SK-N-SH (cell line): ENCODE data around the gene MCF2L2. TPM values are rescaled to one million over a fixed set of nuclear protein-coding genes. Genes with fewer than 3 reads are reported as not detected.

Experiments
- CTCF ChIA-PET: fragments of 300-600, 350-600 bp; formaldehyde crosslinking; extraction: SDS; loops from one replicate; lab custom pipeline; 2021; lab: Yijun Ruan, JAX
- POLR2A ChIA-PET: fragments of 350-600 bp; sonication (Branson Sonifier 250); formaldehyde crosslinking; extraction: SDS; loops from one replicate; lab custom pipeline; 2020; ENCODE audit warnings: antibody characterized with exemption, inconsistent platforms; lab: Yijun Ruan, JAX
- DNase-seq: peaks from one replicate; pipeline ENCODE4 v3.0.0; 2012
- H2AFZ ChIP-seq: fragments of 200-600 bp; sonication (generic); 2 replicates; pipeline ENCODE4 v1.8.1; 2016; ENCODE audit warnings: antibody characterized with exemption, mild to moderate bottlenecking, low read depth
- H3F3A ChIP-seq: fragments of 200-600 bp; sonication (generic); replicated peaks from 2 replicates; pipeline ENCODE3; 2016; ENCODE audit warnings: antibody characterized with exemption, mild to moderate bottlenecking; ENCODE audit not compliant: insufficient read depth
- H3K27ac ChIP-seq, 2 experiments: fragments of 200-500 bp in 1 of 2; fragments of 200-600 bp in 1 of 2; sonication (Bioruptor generic) in 1 of 2; sonication (generic), shearing (Covaris generic) in 1 of 2; 2 replicates each; pipeline versions ENCODE4 v1.5.1 to v1.6.1; 2014 to 2016; ENCODE audit warnings: low read depth in 2 of 2, inconsistent platforms in 1 of 2, low read length in 1 of 2, mild to moderate bottlenecking in 1 of 2, mixed read lengths in 1 of 2
- H3K27me3 ChIP-seq: fragments of 200-600 bp; sonication (generic), shearing (Covaris generic); 2 replicates; pipeline ENCODE4 v1.6.1; 2016; ENCODE audit warnings: mixed run types; ENCODE audit not compliant: insufficient read depth
- H3K36me3 ChIP-seq, 2 experiments: fragments of 200-500 bp in 1 of 2; fragments of 200-600 bp in 1 of 2; sonication (Bioruptor generic) in 1 of 2; sonication (generic) in 1 of 2; replicated peaks in 1 of 2; 2 replicates each; pipeline versions ENCODE3 to v1.5.1; 2014 to 2016; ENCODE audit warnings: low read length in 1 of 2, mild to moderate bottlenecking in 1 of 2; ENCODE audit not compliant: insufficient read depth in 2 of 2, control insufficient read depth in 1 of 2
- H3K4me1 ChIP-seq, 2 experiments: fragments of 200-500 bp in 1 of 2; fragments of 200-600 bp in 1 of 2; sonication (Bioruptor generic) in 1 of 2; sonication (generic), shearing (Covaris generic) in 1 of 2; 2 replicates each; pipeline versions ENCODE4 v1.5.1 to v1.6.1; 2014 to 2016; ENCODE audit warnings: low read depth in 1 of 2, low read length in 1 of 2, mixed run types in 1 of 2; ENCODE audit not compliant: insufficient read depth in 2 of 2, control insufficient read depth in 1 of 2
- H3K4me2 ChIP-seq: fragments of 200-600 bp; sonication (generic), shearing (Covaris generic); 2 replicates; pipeline ENCODE4 v1.6.1; 2017; ENCODE audit warnings: mixed run types
- H3K4me3 ChIP-seq, 2 experiments: fragments of 200-500 bp in 1 of 2; fragments of 200-600 bp in 1 of 2; sonication (Bioruptor generic) in 1 of 2; sonication (generic), shearing (Covaris generic) in 1 of 2; 2 replicates each; pipeline versions ENCODE4 v1.5.1 to v1.8.1; 2014 to 2016; ENCODE audit warnings: low read depth in 2 of 2, inconsistent platforms in 1 of 2, low read length in 1 of 2, mild to moderate bottlenecking in 1 of 2, mixed read lengths in 1 of 2, moderate library complexity in 1 of 2
- H3K79me2 ChIP-seq: fragments of 200-600 bp; sonication (generic); 2 replicates; pipeline ENCODE4 v1.8.1; 2017; ENCODE audit warnings: mild to moderate bottlenecking; ENCODE audit not compliant: insufficient read depth
- H3K9ac ChIP-seq: fragments of 200-600 bp; sonication (generic); 2 replicates; pipeline ENCODE4 v1.6.1; 2017; ENCODE audit warnings: mixed run types
- H3K9me2 ChIP-seq: fragments of 200-600 bp; sonication (generic); 2 replicates; pipeline ENCODE4 v1.6.1; 2017; ENCODE audit warnings: mixed run types
- H3K9me3 ChIP-seq: fragments of 200-600 bp; sonication (generic); 2 replicates; pipeline ENCODE4 v1.6.1; 2017; ENCODE audit warnings: mixed run types, mild to moderate bottlenecking, moderate library complexity
- H4K20me1 ChIP-seq: fragments of 200-600 bp; sonication (generic); 2 replicates; pipeline ENCODE4 v1.6.1; 2017; ENCODE audit warnings: mild to moderate bottlenecking, mixed run types; ENCODE audit not compliant: insufficient read depth
- ELF1 ChIP-seq: IDR thresholded peaks from 2 replicates; pipeline ENCODE4 v1.4.0; 2012
- EP300 ChIP-seq, 2 experiments: IDR thresholded peaks; 2 replicates each; pipeline versions ENCODE4 v1.4.0 to v1.6.1; 2012; ENCODE audit warnings: borderline replicate concordance in 1 of 2, low read depth in 1 of 2, low read length in 1 of 2
- EZH2phosphoT487 ChIP-seq: fragments of 200-600 bp; sonication (generic); IDR thresholded peaks from 2 replicates; pipeline ENCODE4 v1.6.1; 2017; ENCODE audit warnings: low read depth, mixed run types, mild to moderate bottlenecking, antibody characterized with exemption, moderate library complexity, borderline replicate concordance
- FOSL2 ChIP-seq: IDR thresholded peaks from 2 replicates; pipeline ENCODE4 v1.4.0; 2012; ENCODE audit warnings: low read depth, mild to moderate bottlenecking, moderate library complexity, borderline replicate concordance
- FOXM1 ChIP-seq: IDR thresholded peaks from 2 replicates; pipeline ENCODE4 v1.4.0; 2012; ENCODE audit warnings: low read depth, mild to moderate bottlenecking
- GABPA ChIP-seq: IDR thresholded peaks from 2 replicates; pipeline ENCODE4 v1.4.0; 2012; ENCODE audit warnings: low read depth, mild to moderate bottlenecking
- GATA2 ChIP-seq: sonication (generic); formaldehyde crosslinking; IDR thresholded peaks from 2 replicates; pipeline ENCODE4 v1.5.0; 2020; ENCODE audit warnings: mild to moderate bottlenecking, missing genetic modification reagents
- JUND ChIP-seq: IDR thresholded peaks from 2 replicates; pipeline ENCODE4 v1.4.0; 2012
- MEF2A ChIP-seq: IDR thresholded peaks from 2 replicates; pipeline ENCODE4 v1.4.0; 2012; ENCODE audit warnings: low read depth, borderline replicate concordance
- MXI1 ChIP-seq: IDR thresholded peaks from 2 replicates; pipeline ENCODE4 v1.6.1; 2012; ENCODE audit warnings: mild to moderate bottlenecking, low read depth, low read length, improper control_type of control experiment
- NRF1 ChIP-seq: IDR thresholded peaks from 2 replicates; pipeline ENCODE4 v1.6.1; 2012; ENCODE audit warnings: low read depth, mild to moderate bottlenecking, low read length
- REST ChIP-seq: IDR thresholded peaks from 2 replicates; pipeline ENCODE4 v1.6.1; 2012; ENCODE audit warnings: mild to moderate bottlenecking, low read depth, low read length, moderate library complexity
- RFX5 ChIP-seq: IDR thresholded peaks from 2 replicates; pipeline ENCODE4 v1.6.1; 2012; ENCODE audit warnings: mild to moderate bottlenecking, improper control_type of control experiment, low read length
- SIN3A ChIP-seq: IDR thresholded peaks from 2 replicates; pipeline ENCODE4 v1.6.1; 2012; ENCODE audit warnings: low read depth, mild to moderate bottlenecking, low read length, moderate library complexity, borderline replicate concordance
- SMC3 ChIP-seq: IDR thresholded peaks from 2 replicates; pipeline ENCODE4 v1.6.1; 2012; ENCODE audit warnings: low read depth, low read length, improper control_type of control experiment
- TAF1 ChIP-seq: IDR thresholded peaks from 2 replicates; pipeline ENCODE4 v1.6.1; 2012; ENCODE audit warnings: low read depth, mild to moderate bottlenecking, low read length, moderate library complexity, borderline replicate concordance
- TCF12 ChIP-seq: IDR thresholded peaks from 2 replicates; pipeline ENCODE4 v1.4.0; 2012
- TEAD4 ChIP-seq: IDR thresholded peaks from 2 replicates; pipeline ENCODE4 v1.4.0; 2012; ENCODE audit warnings: mild to moderate bottlenecking, borderline replicate concordance; ENCODE audit not compliant: insufficient read depth
- USF2 ChIP-seq: fragments of 150-350 bp; IDR thresholded peaks from 2 replicates; pipeline ENCODE4 v1.6.1; 2017; ENCODE audit warnings: antibody characterized with exemption, low read length, low read depth, borderline replicate concordance
- ZBTB33 ChIP-seq: IDR thresholded peaks from 2 replicates; pipeline ENCODE4 v1.4.0; 2012; ENCODE audit warnings: low read depth, borderline replicate concordance
- WGBS: methylation state at CpG from one replicate; pipeline ENCODE4 v1.1.6; 2017; ENCODE audit warnings: low lambda C conversion rate; 5-methylcytosine and 5-hydroxymethylcytosine counted together
- polyA plus RNA-seq, 3 experiments: library from polyadenylated mRNA; depleted of rRNA; stranded (reverse); fragments of >200 nt; gene quantifications; 2 replicates each; pipeline ENCODE4 v1.2.3, GENCODE V29; 2012
- TF ChIP-seq, protein P1 (sequence below): IDR thresholded peaks from 2 replicates; pipeline ENCODE4 v1.4.0; 2012; ENCODE audit warnings: low read depth
- TF ChIP-seq, protein P2 (sequence below): IDR thresholded peaks from 2 replicates; pipeline ENCODE4; 2012

MCF2L2 gene
- polyA plus RNA-seq, 1 of the 3 experiments (the other 2 are of a cell fraction) = 0.56 TPM

- Histone ChIP-seq H3K4me1 (peaks cover 0 to 2% of the 10 kb centered on the region in 2 experiments; a peak in 1 of 4 replicates), H3K4me2 (peak overlapping the region; percentile 94), H3K9me2 (no peaks in the 10 kb centered on the region), H3K27me3 (no peaks in the 10 kb centered on the region), H3K9me3 (no peaks in the 10 kb centered on the region), H3K4me3 (peak overlapping the region; percentile 79 to 88), H3K36me3 (peaks cover 3% of the 10 kb centered on the region in 2 experiments), H4K20me1 (no peaks in the 10 kb centered on the region), H3F3A (no peaks in the 10 kb centered on the region), H3K9ac (peak overlapping the region; percentile 83), H3K27ac (peak overlapping the region; percentile 43 to 77), H2AFZ (peak overlapping the region; percentile 89), H3K79me2 (peaks cover 31% of the 10 kb centered on the region)
- CTCF ChIA-PET = interaction anchor here (0.9 to 3.4 kb wide), 9 partner anchors 18 to 168 kb away, joined by 3 to 19 read pairs (median 3); no protein-coding TSS in a partner anchor
- under 1% methylated on average over 41 of the region's 111 CpGs for WGBS
- POLR2A ChIA-PET = interaction anchor here (1.1 kb wide), 1 partner anchor 174 kb away, joined by 3 read pairs; the partner anchor contains the start of gene MCF2L2
- peak; percentile 84 for DNase-seq
- TF ChIP-seq EP300 (IDR thresholded peaks at IDR 0.05; ENCODE audit: borderline replicate concordance in 1 of 2, low read depth in 1 of 2, low read length in 1 of 2) = no peak
- TF ChIP-seq, protein P1, sequence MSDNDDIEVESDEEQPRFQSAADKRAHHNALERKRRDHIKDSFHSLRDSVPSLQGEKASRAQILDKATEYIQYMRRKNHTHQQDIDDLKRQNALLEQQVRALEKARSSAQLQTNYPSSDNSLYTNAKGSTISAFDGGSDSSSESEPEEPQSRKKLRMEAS = no peak; the same call in 1 of the 2 replicates
- TF ChIP-seq MEF2A = no peak
- TF ChIP-seq, protein P2, sequence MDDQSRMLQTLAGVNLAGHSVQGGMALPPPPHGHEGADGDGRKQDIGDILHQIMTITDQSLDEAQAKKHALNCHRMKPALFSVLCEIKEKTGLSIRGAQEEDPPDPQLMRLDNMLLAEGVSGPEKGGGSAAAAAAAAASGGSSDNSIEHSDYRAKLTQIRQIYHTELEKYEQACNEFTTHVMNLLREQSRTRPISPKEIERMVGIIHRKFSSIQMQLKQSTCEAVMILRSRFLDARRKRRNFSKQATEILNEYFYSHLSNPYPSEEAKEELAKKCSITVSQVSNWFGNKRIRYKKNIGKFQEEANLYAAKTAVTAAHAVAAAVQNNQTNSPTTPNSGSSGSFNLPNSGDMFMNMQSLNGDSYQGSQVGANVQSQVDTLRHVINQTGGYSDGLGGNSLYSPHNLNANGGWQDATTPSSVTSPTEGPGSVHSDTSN = no peak
- TF ChIP-seq USF2 = no peak
- no peak for TF ChIP-seq RFX5
- no peak for TF ChIP-seq TCF12
- no peak for TF ChIP-seq GABPA
- 0 out of 2 replicates have a peak, but pooled peaks have one; percentile 45 for TF ChIP-seq SIN3A
- TF ChIP-seq REST = no peak
- TF ChIP-seq TAF1 = 0 out of 2 replicates have a peak, but pooled peaks have one; percentile 44
- no peak for TF ChIP-seq FOSL2
- no peak for TF ChIP-seq EZH2phosphoT487
- no peak for TF ChIP-seq TEAD4
- TF ChIP-seq JUND = no peak
- no peak for TF ChIP-seq SMC3
- no peak for TF ChIP-seq ELF1
- 0 out of 2 replicates have a peak, but pooled peaks have one; percentile 19 for TF ChIP-seq MXI1
- TF ChIP-seq FOXM1 = no peak
- no peak for TF ChIP-seq NRF1
- TF ChIP-seq ZBTB33 = no peak
- TF ChIP-seq GATA2 (CRISPR knock-in tag) = no peak
These were observed 174.6 kb downstream of the MCF2L2 start for GRCh38 chr3:183253528-183254486.
